ENCODE measurements around the gene PRMT7.

Gene PRMT7

DNA sequence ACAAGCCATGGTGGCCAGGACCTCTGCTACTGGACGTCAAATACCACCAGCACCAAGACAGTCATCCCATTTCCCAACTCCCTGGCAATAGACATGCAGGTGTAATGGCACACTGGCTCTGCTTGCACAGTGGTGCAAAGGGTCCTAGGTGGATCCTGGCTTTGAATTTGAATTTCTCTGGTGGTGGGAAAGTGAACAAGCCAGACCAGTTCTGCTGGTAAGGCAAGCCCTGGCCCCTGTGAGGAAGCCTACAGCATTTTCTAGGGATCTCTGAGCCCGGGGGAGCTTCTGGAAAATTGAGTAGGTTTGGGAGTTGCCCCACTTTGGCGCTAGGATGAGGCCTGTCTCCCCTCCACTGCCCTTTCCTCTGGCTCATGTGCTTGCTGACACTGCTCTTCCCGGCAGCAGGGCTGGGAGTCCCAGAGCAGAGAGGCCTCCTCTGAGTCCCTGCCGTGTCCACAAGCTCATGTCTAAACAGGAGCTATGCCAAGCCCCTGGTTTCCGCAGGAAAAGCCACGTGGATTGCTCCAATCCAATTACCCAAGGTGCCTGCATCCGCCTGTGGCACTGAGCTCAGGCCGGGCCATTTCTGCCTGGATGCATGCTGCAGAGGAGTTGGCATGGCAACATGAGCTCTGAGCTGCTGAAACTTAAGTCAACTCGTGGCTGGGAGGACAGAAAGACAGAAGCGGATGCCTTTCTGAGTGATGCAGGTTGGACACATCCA is 67.0 kb downstream of the PRMT7 start:
- DNase-seq, result no peak

DNA sequence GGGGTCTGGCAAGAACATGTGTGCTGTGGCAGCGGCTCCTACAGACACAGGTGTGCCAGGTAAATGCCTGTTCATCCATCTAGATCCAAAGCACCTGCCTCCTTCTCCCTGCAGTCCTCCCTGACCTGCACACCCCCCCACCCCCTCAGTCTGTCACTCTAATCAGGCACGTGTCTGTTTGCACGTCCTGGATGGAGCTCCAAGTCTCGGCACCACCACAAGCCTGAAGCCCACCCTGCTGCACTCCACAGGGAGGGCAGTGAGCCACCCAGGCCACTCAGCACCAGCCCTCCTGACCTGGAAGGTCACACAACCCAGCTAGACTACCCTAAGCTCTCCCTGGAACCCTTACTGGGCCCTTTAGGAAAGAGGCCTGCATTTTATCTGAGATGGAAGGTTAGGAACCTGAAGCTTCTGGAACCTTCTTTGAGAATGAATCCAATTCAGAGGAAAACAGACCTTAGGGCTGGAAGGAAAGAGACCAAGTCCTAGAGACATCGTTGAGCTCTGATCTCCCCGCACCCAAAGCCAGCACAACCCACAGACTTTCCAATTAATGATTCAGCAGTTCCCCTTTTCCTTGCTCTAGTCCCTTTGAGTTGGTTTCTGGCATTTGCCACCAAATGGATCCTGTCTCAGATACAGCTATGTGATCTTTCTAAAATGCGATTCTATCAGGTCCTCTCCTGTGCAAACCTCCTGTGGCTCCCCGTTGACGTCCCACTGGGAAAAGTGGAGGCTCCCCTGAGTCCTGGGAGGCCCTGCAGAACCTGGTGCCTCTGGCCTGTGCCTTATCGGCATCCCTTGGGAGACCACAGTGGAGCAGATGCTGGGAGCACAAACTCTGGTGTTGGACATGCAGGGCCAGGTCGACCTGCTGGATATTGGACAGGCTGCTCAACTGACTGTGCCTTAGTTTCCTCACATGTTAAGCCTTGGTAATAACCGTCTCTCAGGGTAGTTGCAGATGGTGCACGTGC is 67.9 kb downstream of the PRMT7 start:
- no peak for DNase-seq

DNA sequence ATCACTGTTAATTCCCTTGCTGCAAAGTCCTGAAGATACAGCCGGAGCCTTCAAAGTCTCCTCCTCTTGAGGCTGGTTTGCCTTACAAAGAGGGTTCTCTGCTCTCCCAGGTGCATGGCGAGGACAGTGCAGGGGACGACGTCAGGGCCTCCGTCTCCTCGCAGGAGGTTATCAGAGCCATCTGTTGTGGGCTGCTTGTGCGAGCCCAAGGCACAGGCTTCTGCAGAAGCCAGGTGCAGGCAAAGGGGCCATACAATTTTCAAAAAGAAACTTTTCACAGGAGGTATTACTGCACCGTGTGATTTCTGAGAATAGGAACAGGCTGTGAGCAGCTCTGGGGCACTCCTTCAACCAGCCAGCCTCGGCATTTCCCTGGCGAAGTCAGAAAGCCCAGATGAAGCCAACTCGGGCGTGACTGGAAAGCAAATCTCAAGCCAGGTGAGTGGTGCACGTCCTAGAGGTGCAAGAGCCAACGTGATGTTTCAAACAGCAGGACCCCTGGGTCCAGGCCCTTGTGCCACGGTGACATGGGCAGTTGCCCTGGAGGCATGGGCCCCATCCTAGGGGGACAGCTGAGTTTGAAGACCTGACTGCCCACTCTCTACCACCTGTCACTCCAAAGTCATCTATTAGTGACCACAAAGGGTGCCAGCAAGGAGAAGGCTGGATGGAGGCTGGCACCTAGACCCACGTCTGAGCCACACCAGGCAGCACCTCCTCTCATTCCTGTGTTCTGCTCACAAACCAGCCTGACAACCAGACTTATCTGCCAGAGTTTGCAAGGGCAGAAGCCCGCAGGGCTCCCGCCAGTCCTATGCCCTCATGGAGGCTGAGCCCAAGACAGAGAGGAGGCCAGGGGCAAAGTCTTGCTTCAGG is 68.9 kb downstream of the PRMT7 start:
- DNase-seq, result no peak

DNA sequence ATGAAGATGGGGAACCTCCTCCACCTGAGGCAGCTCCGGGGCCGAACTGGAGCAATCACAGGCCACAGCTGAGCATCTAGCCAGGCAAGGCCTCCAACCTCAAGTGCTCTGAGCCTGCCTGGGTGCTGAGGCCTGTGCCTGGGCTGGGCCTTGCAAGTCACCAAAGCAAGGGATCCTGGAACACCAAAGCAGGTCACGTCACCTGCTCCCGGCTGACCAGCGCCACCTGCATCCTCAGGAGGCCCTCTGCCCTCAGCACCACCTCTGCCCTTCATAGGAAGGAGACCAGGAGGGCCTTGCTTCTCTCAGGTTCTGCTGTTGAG is 69.5 kb downstream of the PRMT7 start:
- DNase-seq, result no peak

DNA sequence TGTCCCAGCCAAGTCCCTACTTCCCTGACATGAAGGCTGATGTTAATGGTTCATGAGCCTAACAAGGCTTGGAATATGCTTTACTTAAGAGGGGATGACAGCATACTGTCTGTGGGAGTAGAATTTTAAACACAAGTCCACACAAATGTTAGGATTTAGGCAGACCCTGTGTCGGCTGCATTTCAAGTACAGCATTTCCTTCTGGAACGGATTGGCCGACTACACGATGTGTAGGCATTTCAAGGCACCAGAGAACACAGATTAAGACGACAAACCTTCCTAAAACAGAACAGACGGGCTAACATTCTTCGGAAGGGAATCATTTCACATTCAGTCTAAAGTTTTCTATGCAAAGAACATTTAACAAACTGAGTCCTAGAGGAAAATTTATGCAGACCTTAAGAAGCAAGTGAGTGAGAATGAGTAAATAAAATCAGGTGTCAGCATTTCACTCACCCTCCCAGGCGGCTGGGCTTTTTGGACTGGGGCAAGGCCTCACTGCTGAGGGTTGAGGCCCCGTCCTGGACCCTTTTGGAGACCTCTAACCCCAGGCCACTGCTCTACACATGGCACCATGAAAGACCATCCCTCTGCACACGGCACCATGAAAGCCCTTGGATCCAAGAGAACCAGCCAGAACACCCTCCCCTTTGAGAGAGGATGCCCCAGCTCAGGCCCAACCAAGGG is 70.0 kb downstream of the PRMT7 start:
- DNase-seq, result no peak

DNA sequence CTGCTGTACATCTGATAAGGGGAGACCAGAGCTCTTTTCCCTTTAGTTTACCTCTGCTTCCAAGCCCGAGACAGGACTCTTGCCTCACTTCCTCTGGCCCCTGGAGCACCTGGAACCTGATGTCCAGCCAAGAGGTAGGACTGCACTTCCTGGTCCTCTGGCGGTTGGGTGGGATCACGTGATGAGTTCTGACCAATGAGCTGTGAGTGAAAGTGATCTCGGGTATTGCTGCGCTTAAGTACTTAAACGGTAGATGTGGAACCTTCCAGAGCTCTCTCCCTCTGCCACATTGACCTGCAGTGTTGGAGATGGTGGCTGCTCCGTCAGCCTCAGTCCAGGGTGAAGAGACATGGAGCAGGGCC is 70.5 kb downstream of the PRMT7 start:
- DNase-seq, result no peak

DNA sequence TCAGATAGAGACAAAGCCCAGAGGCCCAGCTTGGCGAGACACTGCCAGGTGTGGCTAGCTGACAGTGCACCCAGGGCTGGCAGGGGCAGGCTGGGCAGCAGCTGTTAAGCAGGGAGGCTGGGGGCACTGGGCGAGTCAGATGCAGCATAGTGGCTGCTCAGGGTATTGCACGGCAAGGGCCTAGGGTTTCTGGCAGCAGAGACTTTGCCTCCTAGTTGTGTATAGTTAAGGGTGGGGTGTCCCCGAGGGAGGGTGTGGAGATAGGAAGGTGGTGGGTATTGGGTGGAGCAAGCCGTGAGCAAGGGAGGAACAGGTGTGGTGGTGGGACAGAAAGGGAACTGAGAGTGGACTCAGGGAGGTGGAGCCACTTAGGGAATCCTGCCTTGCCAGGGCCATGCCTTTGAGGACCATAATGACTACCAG is 71.5 kb downstream of the PRMT7 start:
- no peak for DNase-seq

DNA sequence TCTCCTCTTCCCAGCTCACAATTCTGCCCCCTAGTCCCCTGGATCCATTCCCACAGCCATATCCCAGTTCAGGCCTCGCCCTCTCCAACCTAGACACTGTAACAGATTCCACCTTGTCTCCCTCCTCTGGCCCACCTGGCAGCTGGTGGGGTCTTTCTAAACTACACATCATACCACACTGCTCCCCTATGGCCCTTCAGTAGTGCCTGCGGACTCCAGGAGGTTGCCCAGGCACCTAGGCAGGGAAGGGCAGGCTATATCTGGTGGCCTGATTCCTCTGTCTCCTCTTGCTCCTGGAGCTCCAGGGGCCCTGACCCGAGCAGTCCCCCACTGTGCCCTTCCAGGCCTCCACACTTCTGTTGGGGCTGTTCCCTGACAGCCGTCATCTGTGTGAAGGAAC is 73.0 kb downstream of the PRMT7 start:
- DNase-seq, result no peak

DNA sequence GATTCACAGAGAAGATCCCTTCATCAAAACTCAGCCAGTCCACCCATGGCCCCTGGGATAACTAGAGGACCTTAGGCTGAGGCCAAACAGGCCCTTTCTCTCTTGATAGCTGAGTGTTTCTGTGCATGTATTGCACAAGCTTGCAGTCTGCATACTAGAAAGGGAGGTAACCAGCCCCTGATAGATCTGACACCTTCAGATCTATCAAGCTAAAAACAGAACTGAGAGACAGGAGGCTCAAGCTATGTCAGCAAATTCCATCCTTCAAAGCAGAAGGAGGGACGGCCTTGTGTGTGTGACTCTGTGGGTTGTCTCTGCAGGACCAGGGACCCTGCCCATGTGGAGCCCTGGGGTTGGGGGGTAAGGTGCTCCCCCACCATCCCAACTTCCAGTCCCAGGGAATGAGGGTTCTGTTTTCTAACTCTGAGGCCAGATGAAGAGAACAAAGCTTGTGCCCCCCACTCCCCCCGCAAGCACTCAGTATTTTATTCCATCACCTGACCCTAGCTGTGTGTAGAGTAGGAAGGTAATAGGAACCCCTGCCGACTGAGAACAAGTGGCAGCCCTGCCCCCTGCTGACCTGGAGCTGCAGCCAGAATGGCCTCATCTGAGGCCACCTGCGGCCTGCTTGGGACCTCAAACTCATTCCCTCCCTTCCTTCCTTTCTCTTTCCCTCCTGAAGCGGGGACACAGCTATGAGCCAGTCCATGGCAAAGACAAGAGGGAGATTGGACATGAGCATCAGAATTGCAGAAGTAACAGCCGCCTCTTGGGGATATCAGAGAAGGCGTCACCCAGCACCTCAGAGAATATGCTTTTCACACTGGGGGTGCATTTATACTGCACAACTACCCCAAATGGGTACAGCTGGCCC is 73.7 kb downstream of the PRMT7 start:
- DNase-seq, result no peak

DNA sequence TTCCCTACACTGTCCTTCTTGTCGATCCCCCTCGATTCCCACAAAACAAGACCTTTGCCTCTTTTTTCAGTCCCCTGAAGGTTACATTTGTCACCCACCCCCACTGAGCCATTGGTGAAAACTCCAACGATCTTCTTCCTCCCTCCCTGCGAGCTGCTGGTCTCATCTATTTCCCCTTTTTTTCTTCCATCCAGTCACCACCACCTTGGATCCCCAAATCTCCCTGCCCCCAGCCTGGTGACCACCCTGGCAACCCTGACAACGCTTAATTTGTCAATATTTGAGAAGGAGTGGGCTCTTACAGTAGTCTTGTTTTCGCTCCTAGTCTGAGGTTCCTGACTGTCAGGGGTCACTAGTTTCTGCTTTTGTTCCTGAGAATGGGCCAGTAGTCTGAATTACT is 74.6 kb downstream of the PRMT7 start:
- no peak for DNase-seq

DNA sequence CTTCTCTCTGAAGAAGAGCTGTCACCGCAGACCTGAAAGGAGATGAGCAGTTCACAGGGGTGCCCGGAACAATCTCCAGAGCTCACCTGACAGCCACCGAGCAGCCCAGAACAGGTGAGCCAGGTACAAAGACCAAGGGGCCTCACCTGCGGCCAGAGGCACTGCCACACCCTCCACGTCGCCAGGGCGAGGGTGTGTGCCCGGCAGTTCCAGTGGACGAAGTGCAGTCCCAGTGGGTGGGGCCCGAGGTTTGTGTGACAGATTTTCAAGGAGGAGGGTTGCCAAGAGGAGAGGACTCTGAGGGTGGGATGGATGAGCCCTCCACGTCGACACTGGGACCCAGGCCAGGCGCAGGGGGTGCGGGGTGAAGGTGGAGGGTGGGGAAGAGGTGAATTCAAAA is 75.8 kb downstream of the PRMT7 start:
- DNase-seq, result no peak

DNA sequence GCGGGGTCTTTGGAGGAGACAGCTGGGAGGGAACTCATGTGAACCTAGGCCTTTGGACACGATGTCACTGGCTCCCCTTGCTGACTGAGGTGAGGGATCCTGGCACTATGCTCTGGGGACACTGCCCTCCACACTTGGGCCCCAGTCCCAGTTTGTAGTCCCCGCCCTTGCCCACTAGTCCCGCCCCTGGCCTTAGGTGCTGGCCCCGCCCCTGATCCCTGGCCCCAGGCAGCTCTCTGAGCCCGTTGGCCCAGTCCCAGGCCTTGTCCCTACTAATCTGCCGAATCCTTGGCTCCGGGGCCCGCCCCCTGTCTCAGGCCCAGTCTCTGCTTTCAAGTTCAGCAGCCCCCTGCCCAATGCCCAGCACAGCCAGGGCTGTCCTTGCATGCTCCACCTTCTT is 76.5 kb downstream of the PRMT7 start:
- no peak for DNase-seq

DNA sequence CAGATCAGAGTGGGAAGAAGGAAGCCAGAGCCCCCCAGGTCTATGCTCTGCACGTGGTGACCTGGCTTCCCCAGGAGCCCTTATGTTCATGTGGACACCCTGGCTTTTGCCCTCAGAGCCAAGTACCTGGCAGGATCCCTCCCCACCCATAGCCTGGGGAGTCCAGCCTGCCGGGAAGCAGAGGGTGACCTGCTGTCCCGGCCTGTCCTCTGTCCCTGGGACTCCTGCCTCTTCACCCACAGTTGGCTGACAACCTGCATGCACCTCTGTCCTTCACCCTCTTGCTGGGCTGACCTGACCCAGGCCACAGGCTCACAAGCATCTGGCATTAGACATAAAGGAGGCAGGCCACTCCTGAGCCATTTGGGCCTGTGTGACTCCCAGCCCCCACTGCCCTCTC is 77.3 kb downstream of the PRMT7 start:
- no peak for DNase-seq

DNA sequence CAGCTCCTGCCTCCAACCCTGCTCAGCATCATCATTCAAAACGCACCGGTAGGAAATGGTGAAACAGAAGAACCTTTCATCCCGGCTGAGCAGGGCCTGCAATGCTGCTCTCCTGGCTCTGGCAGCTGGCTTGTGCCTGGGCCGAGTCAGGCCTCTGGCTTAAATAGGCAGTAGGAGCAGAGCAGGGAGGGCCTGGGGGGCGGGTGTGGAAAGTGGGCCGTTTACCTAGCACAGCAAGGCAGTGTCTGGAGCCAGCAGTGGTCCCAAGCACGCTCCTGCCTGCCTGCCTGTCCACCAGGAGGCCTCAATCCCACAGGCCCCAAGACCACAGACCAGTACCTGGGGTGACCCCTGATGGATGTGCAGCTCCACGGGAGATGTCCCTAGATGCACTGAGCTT is 78.2 kb downstream of the PRMT7 start:
- no peak for DNase-seq

DNA sequence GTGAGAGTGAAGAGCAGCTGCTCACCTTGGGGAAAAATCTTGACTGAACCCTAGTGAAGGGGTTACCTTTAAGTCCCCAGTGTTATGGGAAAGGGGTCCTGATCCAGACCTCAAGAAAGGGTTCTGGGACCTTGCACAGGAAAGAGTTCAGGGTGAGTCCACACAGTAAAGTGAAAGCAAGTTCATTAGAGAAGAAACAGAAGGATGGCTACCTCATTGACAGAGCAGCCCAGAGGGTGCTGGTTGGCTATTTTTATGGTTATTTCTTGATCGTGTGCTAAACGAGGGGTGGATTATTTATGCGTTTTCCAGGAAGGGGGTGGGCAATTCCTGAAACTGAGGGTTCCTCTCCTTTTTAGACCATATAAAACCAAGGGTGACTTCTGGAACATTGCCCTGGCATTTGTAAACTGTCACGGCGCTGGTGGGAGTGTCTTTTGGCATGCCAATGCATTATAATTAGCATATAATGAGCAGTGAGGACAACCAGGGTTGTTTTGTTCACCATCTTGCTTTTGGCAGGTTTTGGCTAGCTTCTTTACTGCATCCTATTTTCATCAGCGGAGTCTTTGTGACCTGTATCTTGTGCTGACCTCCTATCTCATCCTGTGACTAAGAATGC is 79.0 kb downstream of the PRMT7 start:
- no peak for DNase-seq

DNA sequence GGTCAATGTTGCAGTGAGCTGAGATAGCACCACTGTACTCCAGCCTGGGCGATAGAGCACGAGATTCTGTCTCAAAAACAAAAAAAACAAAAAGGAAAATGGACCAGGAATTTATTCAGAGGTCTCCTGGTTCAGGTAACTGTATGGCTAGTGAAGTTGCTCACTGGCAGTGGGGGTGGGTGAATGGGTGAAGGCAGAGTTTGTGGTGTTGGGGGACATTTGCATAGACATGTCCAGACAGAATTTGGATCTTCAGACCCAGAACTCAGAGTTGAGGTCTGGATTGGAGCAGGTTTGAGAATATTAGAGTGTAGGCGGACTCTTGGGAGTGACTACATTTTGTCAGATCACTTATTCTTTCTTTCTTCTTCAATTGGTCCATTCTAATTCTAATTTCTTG is 82.5 kb downstream of the PRMT7 start:
- no peak for DNase-seq

DNA sequence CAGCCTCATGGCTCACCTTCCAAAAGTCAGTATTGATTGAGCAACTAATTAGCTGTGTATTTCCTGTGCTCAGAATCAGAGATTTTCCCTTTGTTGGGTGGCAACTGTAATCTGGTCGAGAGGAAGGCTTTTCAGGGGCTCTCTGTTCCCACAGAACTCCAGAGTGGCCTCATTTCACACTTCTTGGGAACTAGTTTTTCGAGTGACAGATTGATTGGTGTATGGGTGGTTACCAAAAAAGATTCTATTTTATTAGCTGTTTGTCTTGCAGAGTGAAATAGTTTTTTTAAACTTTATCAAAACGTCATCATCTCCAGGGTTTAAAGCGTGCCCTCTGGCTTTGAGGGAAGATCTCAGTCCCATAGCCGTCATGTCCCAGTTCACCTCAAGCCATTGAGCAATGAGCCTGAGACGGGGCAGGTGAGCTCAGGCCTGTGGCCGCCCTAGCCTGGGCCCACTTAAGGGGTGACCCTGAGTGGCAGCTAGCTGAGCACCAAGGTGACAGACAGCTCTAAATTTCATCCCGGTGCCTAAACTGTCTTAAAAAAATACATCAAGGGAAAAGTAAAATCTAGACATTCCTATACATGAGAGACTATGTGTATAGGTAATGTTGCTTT is 84.5 kb downstream of the PRMT7 start:
- DNase-seq, result no peak

DNA sequence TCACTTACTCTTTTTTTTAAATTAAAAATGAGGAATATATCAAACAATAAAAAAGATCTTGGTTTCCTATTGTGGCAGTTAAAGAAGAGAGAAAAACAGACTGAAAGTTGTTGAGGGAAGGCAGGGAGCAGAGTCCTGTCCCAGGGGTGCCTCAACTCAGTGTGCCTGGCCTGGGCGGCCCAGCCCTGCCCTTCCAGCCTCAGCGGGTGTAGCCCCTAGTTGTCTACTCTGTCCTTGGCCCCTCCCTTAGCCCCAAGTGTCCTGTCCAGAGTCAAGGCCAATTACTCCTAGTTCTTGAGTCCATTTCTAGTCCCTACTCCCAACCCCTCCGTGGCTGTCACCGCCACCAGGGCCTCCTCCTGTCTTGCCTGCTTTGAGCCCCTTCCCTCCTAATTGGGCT is 85.0 kb downstream of the PRMT7 start:
- DNase-seq, result no peak

DNA sequence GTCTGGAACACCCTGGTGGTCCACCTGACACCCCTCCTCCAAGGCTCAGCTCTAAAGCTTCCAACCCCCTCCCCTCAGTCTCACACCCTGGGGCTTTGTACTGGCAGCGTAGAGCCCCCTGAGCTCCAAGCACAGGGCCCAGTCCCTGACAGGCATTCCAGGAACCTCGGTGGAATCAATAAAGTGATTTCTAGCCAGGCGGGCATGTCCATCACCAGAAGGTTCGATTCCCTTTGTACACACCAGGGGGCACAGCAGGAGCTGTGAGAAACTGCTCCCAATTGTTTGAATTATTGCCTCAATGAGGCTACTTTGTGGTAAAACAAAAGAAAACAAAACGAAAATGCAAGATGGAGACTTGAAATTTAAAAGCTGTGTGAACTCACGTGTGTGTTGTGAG is 85.7 kb downstream of the PRMT7 start:
- DNase-seq, result peak; percentile 43

DNA sequence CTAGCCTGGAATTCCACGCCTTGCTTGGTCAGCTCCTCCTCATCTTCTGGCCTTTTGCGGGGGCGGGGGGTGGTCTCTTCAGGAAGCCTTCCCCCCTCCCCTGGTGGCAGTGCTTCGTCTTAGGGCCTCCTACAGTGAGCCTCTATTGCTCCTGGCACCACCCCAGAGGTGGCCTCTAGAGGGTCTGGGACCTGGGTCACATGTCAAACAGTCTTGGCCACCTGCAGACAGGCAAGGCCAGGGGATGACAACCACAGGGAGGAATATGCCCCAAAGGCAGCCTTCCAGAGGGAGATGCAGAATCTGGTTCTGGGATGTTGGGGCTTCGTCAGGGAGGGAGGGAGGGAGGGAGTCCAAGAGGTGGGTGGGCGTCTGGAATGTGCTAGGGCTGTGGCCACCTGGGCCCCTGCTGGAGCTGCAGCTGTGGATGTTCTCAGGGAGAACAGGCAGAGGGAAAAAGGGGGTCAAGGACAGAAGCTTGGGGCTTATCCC is 86.9 kb downstream of the PRMT7 start:
- DNase-seq, result no peak

DNA sequence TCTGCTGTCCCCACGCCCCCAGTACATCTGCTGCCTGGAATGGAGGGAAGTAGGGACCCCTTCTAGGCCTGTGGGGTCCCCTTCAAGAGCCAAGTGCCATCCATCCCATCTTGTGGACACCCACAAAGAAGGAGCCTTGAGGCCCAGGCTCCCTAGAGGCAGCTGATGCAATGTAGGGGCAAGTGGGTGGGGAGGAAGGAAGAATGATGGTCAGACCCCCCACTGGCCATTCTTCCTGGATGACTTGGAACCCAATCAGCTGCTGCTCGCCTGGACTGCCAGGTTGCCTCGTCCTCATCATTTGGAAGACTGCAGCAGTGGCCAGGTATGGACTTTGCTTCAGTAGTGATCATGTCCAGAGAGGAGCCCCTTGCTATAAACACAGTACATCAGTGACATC is 88.6 kb downstream of the PRMT7 start:
- DNase-seq, result no peak

All from activated effector memory CD4-positive, alpha-beta T cell treated with Interleukin-2 at 50 U/mL for 16 hours (primary cell).